Choroid plexus epithelial cell (primary cell): Measurements from ENCODE around the gene SPNS3.

Experiments
- DNase-seq: peaks from one replicate; pipeline ENCODE4 v3.0.0-alpha.2; 2010; ENCODE audit warnings: low read depth
- H3K4me3 ChIP-seq: 2 replicates; pipeline ENCODE4 v1.5.1; 2011; ENCODE audit warnings: low read depth, mild to moderate bottlenecking, control low read depth, low read length, moderate library complexity
- TF ChIP-seq, protein P1 (sequence below): conservative IDR thresholded peaks from 2 replicates; pipeline ENCODE4 v1.5.1; 2011; ENCODE audit warnings: low read depth, mild to moderate bottlenecking, control low read depth, inconsistent platforms, low read length, moderate library complexity

SPNS3 gene

GRCh38 chr17:4440690-4441686 lies 7.2 kb downstream of the SPNS3 start:
- TF ChIP-seq, protein P1, sequence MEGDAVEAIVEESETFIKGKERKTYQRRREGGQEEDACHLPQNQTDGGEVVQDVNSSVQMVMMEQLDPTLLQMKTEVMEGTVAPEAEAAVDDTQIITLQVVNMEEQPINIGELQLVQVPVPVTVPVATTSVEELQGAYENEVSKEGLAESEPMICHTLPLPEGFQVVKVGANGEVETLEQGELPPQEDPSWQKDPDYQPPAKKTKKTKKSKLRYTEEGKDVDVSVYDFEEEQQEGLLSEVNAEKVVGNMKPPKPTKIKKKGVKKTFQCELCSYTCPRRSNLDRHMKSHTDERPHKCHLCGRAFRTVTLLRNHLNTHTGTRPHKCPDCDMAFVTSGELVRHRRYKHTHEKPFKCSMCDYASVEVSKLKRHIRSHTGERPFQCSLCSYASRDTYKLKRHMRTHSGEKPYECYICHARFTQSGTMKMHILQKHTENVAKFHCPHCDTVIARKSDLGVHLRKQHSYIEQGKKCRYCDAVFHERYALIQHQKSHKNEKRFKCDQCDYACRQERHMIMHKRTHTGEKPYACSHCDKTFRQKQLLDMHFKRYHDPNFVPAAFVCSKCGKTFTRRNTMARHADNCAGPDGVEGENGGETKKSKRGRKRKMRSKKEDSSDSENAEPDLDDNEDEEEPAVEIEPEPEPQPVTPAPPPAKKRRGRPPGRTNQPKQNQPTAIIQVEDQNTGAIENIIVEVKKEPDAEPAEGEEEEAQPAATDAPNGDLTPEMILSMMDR = no peak
- DNase-seq = no peak
- H3K4me3 ChIP-seq = no peak overlapping the region

DNA sequence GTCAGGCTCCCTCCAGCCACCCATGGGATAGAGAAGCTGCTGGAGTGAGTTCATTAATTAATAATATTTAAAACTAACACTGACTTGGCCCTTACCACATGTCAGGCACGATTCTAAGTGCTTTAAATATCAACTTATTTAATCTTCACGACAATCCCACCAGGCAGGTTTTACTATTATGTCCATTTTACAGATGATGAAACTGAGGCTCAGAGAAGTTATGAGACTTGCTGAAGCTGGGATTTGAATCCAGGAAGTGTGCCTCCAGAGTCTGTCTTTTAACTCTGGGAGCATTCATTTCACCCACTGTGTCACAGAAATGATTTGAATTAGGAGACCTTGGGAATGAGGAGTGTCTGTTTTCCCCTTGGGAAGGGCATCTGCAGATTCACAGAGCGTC lies 8.8 kb downstream of the SPNS3 start:
- no peak for DNase-seq
- H3K4me3 ChIP-seq = no peak overlapping the region
- TF ChIP-seq, protein P1 = no peak

DNA sequence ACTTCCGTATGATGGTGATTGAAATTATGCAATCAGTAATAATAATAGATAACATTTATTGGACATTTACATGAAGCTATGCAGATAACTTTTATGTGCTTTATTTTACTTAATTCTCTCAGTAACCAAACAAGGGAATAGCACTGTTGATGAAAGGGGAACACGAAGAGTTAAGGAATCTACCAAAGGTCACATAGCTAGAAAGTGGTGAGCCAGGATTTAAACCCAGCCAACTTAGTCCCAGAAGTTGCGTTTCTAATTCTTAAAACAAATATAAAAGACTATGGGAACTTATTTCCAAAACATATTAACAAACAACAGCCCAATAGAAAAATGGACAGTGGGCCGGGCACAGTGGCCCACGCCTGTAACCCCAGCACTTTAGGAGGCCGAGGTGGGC lies 9.7 kb downstream of the SPNS3 start:
- TF ChIP-seq, protein P1 = no peak

DNA sequence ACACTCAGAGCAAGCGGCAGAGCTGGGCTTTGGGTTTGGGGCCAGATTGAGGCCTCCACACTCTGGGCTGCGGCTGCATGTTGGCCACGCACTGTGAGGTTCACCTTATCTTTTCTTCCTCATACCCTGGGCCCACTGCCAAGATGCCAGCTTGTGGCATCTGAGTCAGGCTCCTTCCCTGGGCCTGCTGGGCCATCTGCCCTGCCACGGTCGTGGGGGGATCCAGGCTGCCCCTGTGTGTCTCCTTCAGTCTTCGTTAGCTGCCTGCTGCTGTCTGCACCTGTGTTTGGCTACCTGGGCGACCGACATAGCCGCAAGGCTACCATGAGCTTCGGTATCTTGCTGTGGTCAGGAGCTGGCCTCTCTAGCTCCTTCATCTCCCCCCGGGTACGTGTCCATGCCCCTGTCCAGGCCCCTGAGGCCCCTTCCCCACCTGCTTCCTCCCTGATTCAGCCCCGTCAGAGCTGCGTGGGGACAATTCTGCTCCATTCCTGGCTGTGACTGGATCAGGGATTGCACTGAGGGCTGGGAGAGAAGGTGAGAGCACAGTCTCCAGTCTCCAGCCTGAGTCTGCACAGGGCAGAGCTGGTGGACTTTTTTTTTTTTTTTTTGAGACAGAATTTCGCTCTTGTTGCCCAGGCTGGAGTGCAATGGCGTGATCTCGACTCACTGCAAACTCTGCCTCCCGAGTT lies 11.2 kb downstream of the SPNS3 start:
- TF ChIP-seq, protein P1 = no peak
- no peak for DNase-seq
- H3K4me3 ChIP-seq = no peak overlapping the region

More for the DNA sequence above, 9.7 kb downstream of the SPNS3 start:
- no peak overlapping the region for H3K4me3 ChIP-seq
- no peak for DNase-seq

- no peak for DNase-seq
- H3K4me3 ChIP-seq = no peak overlapping the region
- TF ChIP-seq, protein P1 = no peak
Measured at GRCh38 chr17:4445731-4446130, 12.0 kb downstream of the SPNS3 start.

- DNase-seq = no peak
- H3K4me3 ChIP-seq = no peak overlapping the region
- TF ChIP-seq, protein P1 = no peak
Measured at GRCh38 chr17:4446326-4447071, 12.8 kb downstream of the SPNS3 start.
